Anterior cingulate cortex (tissue), 58 donors: Measurements from ENCODE around the gene KCNK1.

Experiments used
- DNase-seq, 58 donors: peaks; one replicate each; lab custom pipeline; 2025; lab: John Stamatoyannopoulos, UW

Gene KCNK1

GRCh38 chr1:233689748-233690254 is 75.9 kb downstream of the KCNK1 start:
- no peak for DNase-seq

- DNase-seq = no peak
Measured at GRCh38 chr1:233695901-233696300, 82.0 kb downstream of the KCNK1 start.

- DNase-seq = no peak
Measured at GRCh38 chr1:233700338-233700737, 86.4 kb downstream of the KCNK1 start.

- DNase-seq = no peak
Measured at GRCh38 chr1:233704170-233704897, 90.4 kb downstream of the KCNK1 start.

GRCh38 chr1:233704898-233705723 is 91.2 kb downstream of the KCNK1 start:
- no peak for DNase-seq

- DNase-seq = no peak
Measured at GRCh38 chr1:233707153-233707879, 93.4 kb downstream of the KCNK1 start.

- DNase-seq = no peak
Measured at GRCh38 chr1:233707880-233708815, 94.2 kb downstream of the KCNK1 start.

GRCh38 chr1:233710031-233710430 is 96.1 kb downstream of the KCNK1 start:
- DNase-seq = no peak

GRCh38 chr1:233710507-233710906 is 96.6 kb downstream of the KCNK1 start:
- no peak for DNase-seq

GRCh38 chr1:233714631-233715217 is 100.8 kb downstream of the KCNK1 start:
- no peak for DNase-seq

- no peak for DNase-seq
Measured at GRCh38 chr1:233718057-233718456, 104.2 kb downstream of the KCNK1 start.

- DNase-seq = no peak
Measured at GRCh38 chr1:233719655-233720341, 105.9 kb downstream of the KCNK1 start.

- DNase-seq = no peak
Measured at GRCh38 chr1:233721004-233721595, 107.2 kb downstream of the KCNK1 start.
